IPS-NIHi11 (cell line): ENCODE data around the gene LTBP1.

Experiments used
- DNase-seq: peaks from one replicate; pipeline ENCODE4 v3.0.0; 2012; ENCODE audit warnings: mixed read lengths, low spot score

Gene LTBP1

GRCh38 chr2:33272001-33272400 is 325.2 kb downstream of the LTBP1 start:
- DNase-seq = no peak

- no peak for DNase-seq
These were observed 326.7 kb downstream of the LTBP1 start for GRCh38 chr2:33273479-33273878.

- no peak for DNase-seq
These were observed 327.8 kb downstream of the LTBP1 start for GRCh38 chr2:33274524-33274923.

GRCh38 chr2:33275689-33276444 is 329.1 kb downstream of the LTBP1 start:
- DNase-seq = no peak

- DNase-seq = no peak
These were observed 330.3 kb downstream of the LTBP1 start for GRCh38 chr2:33277002-33277426.

GRCh38 chr2:33278245-33278943 is 331.6 kb downstream of the LTBP1 start:
- no peak for DNase-seq

- DNase-seq = no peak
These were observed 337.5 kb downstream of the LTBP1 start for GRCh38 chr2:33284287-33284686.

- DNase-seq = no peak
These were observed 340.8 kb downstream of the LTBP1 start for GRCh38 chr2:33287507-33288005.

GRCh38 chr2:33288011-33288410 is 341.3 kb downstream of the LTBP1 start:
- no peak for DNase-seq

GRCh38 chr2:33289961-33290360 is 343.2 kb downstream of the LTBP1 start:
- no peak for DNase-seq

GRCh38 chr2:33291278-33292013 is 344.7 kb downstream of the LTBP1 start:
- DNase-seq = no peak

- no peak for DNase-seq
These were observed 345.3 kb downstream of the LTBP1 start for GRCh38 chr2:33292063-33292462.

GRCh38 chr2:33292981-33293595 is 346.3 kb downstream of the LTBP1 start:
- DNase-seq = no peak

GRCh38 chr2:33298233-33298632 is 351.5 kb downstream of the LTBP1 start:
- DNase-seq = no peak

GRCh38 chr2:33301355-33301754 is 354.6 kb downstream of the LTBP1 start:
- no peak for DNase-seq

- no peak for DNase-seq
These were observed 355.6 kb downstream of the LTBP1 start for GRCh38 chr2:33302348-33302747.

- DNase-seq = no peak
These were observed 357.5 kb downstream of the LTBP1 start for GRCh38 chr2:33304032-33304864.

- no peak for DNase-seq
These were observed 361.0 kb downstream of the LTBP1 start for GRCh38 chr2:33307659-33308270.

- no peak for DNase-seq
These were observed 365.6 kb downstream of the LTBP1 start for GRCh38 chr2:33312355-33312754.

GRCh38 chr2:33313039-33313438 is 366.3 kb downstream of the LTBP1 start:
- no peak for DNase-seq

- DNase-seq = no peak
These were observed 367.8 kb downstream of the LTBP1 start for GRCh38 chr2:33314541-33314940.
